GM10847 (cell line): ENCODE data around the gene TUBB1.

ENCODE experiments used
- POLR2A ChIP-seq: IDR thresholded peaks from 2 replicates; pipeline ENCODE4 v1.6.1; 2011; ENCODE audit not compliant: insufficient read length; ENCODE audit errors: extremely low read depth

The TUBB1 gene

DNA sequence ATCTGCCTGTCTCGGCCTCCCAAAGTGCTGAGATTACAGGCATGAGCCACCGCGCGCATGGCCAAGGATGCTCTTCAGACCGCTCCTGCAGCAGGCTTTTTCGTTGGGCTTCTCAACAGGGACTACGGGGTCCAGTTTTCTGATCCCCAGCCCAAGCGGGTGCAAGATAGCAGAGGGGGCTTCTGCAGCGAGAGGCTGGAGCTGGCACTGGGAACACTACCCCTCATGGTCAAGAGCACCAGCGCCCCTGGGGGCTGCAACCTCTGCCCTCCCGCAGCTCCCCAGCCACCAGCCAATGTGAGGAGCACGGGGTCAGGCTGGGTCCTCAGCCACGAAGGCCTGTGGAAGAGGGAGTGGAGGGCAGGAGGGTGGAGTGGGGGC, 18.2 kb upstream of the TUBB1 start:
- no peak for TF ChIP-seq POLR2A

DNA sequence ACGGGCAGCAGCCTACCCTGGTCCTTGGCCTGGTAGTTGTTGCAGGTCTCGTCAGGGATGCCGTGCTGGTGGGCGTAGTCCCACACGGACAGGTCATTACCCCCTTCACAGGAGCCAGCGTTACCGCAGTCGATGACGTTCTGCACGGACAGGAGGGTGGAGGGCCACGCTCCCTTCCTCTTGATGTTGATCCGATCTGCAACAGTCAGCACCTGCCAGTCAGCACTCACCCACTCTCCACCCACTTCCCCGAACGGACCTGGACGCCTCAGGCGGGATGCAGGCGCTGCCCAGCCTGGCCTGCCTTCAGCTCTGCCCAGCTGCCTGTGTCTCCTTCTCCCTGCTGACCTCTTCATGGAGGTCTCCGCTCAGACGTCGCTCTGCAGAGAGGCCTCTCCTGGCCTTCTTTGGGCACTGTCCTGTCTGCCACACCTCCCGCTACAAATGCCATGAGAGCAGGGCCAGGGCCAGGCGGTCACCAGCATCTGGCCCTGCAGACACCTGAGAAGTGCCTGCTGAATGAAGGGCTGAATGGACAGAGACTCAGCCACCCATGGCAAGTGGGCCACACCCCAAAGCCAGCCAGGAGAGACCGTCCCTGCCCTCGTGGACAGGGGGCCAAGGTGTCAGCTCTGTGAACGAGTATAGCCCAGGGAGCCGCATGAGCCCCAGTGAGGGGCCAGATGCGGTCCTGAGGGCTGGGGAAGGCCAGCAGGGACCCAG, 17.6 kb upstream of the TUBB1 start:
- TF ChIP-seq POLR2A: no peak

DNA sequence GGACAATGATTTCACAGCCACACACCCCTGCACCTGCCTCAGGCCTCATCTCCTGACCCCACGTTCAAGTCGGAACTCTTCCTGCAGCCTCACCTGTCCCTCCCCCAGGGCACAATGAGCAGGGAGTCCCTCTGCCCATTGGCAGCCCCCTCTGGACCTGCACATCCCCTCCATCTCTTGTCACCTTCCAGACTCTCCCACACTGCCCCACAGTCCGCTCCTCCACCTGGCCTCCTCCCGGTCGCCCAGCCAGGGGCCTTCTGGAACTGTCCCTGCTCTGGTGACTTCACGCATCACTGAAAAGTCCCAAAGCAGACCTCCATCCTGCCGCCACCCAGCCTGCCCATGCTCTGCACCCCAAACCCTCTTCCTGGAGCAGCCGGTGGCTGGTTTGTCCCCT, 16.8 kb upstream of the TUBB1 start:
- TF ChIP-seq POLR2A: no peak

DNA sequence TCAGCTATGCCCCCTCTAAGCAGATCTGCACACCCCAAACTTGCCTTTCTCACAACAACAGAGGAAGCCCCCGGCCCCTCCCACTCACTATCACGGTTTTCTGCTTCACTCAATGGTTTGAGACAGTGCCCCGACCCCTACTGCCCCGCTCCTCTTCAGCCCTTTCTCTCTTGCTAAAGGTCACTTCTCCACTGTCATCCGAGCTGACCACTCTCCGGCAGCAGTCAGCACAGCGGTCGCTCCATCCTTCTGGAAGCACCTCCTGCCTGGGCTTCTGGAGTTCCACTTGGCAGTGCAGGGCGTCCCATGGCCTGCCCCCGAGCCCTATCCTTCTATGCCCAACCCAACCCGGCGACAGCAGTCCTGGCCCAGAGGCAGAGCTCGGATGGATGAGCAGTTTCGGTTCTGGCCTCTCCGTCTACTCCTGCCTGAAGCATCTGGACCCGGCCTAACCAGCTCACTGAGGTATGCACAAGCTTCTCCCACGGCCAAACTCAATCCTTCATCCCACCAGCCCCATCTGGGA, 16.3 kb upstream of the TUBB1 start:
- TF ChIP-seq POLR2A: no peak

DNA sequence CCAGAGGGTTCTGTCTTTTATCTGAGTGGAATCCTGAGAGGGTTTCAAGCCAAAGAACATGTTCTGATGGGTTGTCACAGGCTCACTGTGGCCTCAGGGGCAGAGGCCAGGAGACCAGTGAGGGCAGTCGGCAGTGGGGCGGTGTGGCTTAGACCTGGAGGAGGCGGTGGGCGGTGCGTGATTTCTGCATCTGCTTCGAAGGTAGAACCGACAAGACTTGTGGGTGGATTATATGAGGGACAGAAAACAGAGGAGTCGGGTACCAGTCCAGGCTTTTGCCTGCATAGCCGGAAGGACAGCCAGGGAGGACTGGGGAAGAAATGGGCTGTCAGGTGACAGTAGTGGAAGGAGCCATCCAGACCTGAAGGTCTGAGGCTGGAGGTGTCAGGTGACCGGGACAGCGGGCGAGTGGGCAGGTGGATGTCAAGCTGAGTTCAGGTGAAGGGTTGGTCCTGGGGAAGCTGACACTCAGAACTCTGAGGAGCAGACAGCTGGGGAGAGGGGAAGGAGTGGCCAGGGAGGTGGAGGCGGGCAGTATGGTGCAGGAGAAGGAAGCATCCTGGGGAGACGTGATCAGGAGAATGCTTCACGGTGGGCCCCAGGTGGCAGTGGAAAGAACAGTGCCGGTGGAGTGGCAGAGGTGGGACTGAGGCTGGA, 15.3 kb upstream of the TUBB1 start:
- no peak for TF ChIP-seq POLR2A

DNA sequence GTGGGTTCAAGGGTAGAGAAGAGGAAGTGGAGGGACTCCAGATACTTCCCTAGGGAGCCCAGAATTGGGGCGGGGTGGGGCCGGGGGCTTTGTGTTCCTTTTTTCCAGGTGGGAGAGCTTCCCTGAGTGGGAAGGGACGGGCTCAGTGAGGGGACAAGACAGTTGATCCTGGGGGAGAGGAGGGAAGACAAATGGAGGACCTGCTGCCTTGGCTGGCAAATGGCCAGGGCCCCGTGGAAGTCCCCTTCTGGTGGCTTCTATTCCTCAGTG, 14.8 kb upstream of the TUBB1 start:
- no peak for TF ChIP-seq POLR2A

DNA sequence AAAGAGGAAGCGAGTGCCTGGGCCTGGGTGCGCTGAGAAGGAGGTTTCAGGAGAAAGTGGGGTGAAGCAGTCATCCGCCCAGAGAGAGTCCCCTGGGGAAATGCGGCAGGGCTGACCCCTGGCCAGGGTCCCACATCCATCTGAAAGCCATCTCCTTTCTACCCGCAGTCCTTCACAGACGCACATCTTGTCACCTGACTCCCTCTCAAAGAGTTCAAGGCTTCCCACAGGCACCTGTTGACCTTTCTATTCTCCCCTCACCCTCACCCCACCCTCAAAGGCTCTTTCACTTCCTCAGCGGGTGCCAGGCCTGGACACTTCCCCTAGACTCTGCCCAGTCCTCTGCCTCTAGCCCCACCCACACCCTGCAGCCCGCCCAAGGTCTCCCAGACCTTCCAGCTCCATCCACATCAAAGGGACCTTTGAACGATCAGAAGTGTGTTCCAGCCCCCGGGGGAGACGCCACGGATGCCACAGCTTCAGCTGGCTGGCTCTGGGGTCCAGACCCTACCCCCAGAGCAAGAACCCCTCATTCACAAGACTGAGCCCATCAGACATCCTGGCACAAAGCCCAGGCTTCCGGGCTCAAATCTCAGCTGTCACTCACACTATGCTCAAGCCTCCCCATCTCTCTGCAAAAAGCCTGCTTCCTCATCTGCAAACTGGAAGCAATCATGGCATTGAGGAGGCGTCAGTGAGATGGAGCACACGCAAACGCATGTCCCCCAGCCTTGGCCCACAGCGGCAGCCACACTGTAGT, 14.3 kb upstream of the TUBB1 start:
- TF ChIP-seq POLR2A: peak; percentile 33

DNA sequence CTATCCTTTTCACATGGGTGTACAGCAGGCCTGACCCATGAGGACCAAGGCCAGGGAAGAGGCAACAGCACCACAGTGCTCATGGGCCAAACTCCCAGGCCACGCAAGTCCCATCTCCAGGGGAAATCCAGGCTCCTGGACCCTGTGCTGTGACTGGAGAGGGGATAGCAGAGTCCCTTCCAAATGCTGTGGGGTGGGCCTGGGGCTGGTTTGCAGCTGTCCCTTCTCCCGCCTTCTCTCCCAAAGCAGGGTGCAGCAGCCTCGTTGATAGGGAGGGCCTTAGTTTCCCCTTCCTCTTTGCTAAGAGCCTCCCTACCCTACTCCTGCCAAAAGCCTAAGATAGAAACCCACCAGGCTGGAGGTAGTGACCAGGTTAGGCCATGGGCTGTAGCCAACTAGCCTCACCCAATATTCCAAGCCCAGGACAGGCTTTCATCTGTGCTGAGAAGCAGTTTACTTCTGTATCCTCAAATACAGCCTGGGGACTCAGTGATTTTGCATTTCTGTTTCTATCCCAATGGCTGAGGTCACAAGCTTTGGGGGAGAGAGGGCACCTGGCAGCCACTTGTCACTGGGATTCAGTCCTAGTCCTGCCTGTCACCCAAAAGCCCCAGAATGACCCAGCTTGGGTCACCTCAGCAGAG, 13.6 kb upstream of the TUBB1 start:
- TF ChIP-seq POLR2A: no peak

DNA sequence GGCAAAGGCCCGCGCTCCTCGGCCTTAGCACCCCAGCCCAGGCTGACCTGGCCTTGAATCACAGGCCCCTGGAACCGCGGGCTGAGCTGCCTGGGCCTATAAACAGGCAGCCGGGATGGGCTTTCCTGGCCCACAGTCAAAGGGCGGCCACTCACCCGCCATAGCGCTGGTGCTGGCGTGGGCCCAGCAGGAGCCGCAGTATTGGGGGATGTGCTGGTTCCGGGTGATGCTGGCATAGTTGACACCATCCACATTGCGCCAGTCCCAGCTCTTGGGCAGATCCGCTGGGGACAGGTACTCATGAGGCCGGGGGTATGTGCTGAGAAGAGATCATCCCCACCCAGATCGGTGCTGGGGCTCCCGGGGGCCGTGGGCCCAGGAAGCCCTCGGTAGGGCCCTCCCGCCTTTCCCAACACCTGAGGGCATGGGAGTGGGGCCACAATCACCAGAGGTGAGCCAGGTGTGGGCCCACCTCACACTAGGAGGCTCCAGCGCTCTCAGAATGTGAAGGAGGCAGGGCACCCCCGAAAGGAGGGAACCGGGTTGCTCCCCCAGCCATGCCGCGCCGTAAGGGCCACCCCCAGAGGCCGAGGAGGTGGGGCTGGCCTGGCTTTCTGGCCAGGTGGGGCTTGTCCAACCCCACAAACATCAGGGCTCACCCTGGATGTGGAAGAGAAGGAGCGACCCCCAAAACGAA, 12.9 kb upstream of the TUBB1 start:
- TF ChIP-seq POLR2A: no peak

DNA sequence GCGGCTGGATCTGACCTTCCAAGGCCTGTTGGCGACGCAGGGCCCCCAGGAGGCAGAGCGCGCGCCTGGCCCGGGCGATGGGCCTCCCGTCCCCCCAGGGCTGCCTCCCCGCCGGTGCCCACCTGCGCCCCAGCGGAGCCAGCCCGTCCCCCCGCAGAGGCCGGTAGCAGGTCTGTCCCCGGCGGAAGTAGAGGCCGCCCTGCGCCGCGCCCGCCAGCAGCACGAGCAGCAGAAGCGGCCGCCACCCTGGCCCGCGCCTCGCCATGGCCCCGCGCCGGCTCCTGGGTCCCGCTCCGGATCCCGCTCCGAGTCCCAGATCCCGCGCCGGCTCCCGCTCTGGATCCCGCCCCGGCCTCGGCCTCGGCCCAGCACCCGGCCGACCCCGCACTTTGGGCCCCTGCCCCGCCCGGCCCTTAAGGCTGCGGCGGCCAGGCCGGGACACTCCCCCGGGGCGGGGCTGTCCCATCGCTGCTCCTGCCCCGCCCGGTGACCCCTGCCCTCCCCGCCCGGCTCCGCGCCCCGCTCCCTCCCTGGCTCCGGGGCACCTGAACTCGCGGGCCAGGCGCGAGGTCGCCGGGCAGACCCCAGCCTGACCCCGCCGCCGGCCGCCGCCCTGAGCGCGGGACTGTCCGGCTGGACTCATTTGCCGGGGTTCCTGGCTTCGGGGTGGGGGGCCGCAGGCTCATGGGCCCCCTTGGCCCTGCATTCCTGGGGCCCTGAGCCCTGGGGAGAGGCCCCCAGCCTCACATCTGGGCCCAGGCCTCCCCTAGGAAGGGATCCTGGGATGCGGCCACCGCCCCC, 12.2 kb upstream of the TUBB1 start, which contains the start of gene CTSZ:
TSS of gene CTSZ (minus strand) at position 391 of the 801 bp plus-strand sequence. CDS start at position 265, 126 bp downstream.
- TF ChIP-seq POLR2A: peak; percentile 55

DNA sequence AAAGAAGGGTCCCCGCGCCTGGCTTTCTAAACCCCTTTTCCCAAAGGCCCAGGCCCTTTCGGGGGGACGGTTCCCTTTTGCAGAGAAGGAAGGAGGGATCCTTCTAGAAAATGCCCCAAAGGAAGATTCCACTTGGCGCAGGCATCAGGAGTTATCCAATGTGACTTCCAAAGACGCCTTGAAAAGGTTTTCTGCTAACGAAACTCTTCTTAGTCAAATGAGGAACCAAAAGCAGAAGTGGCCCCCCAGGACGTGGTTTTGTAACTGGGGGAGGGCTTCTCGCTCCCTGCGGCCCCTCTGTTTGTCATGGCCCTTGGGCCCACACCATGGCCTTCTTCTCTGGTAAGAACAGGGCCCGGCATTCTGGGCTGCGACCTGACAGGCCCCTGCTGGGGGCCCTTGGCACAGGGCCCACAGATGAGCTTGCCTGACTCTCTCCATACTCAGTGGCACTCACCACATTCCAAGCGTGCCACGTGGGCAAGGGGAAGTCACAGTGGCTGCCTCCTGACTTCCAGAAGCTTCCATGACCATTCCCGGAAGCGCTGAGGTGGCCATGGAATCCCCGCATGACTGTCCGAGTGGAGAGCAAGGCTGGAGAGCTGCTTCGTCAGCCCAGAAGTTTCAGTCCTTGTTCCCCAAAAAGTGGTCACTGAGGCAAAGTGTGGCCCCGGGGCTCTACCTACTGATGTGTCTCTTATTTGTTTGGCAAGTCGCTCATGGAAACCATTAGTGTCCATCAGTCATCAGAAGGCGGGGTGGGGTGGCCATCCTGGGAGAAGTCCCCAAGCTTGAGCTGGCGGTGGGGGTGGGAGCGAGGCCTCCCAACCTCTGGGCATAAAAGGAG, 11.3 kb upstream of the TUBB1 start:
- no peak for TF ChIP-seq POLR2A

DNA sequence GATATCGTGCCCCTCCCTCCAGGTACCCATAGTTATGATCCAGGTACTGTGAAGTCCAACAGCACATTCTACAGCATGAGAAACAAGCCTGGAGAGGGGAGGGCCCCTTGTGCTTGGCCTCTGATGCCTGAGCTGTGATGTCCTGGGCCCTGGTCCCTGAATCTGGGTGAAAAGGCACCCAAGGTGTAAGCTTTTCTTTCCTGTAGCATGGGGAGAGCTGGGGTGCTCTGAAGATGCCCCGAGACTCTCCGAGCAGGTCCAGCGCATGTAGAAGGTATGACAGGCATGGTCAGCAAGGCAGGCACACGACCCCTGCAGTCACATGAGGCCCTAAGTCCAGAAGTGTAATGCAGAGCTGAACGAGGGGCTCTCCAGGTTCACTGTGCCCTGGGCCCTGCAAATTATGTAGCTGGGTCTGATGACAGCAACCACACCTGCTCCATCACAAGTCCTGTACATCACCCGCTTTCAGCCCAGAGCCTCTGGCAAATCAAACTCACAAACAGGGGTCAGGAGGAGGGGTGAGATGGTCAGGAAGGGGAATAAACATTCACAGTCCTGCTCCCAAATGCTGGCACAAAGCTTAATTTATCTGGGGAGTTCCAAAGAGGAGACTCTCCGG, 10.4 kb upstream of the TUBB1 start:
- no peak for TF ChIP-seq POLR2A
